SK-N-SH treated with all-trans-retinoic acid at 6 μM for 48 hours (cell line): ENCODE results near the gene CDC26.

ENCODE experiments used
- CSDC2 ChIP-seq: fragments of 250-450 bp; sonication (Bioruptor Pico); IDR thresholded peaks from 2 replicates; pipeline ENCODE4 v1.5.0; 2020; ENCODE audit warnings: mild to moderate bottlenecking, moderate library complexity
- ZFP3 ChIP-seq: fragments of 250-450 bp; sonication (Bioruptor Pico); IDR thresholded peaks from 2 replicates; pipeline ENCODE4 v1.5.0; 2020; ENCODE audit warnings: mild to moderate bottlenecking, moderate library complexity
- ZFP30 ChIP-seq: fragments of 450-650 bp; formaldehyde crosslinking; IDR thresholded peaks from 2 replicates; pipeline ENCODE4 v1.5.0; 2022; ENCODE audit warnings: mild to moderate bottlenecking, moderate library complexity
- ZNF70 ChIP-seq: fragments of 450-650 bp; formaldehyde crosslinking; IDR thresholded peaks from 2 replicates; pipeline ENCODE4 v1.5.0; 2020; ENCODE audit warnings: mild to moderate bottlenecking, moderate library complexity
- TF ChIP-seq, protein P1 (sequence below): fragments of 250-450 bp; sonication (Bioruptor Pico); IDR thresholded peaks from 2 replicates; pipeline ENCODE4 v1.5.1; 2020; ENCODE audit warnings: low read depth, mild to moderate bottlenecking, moderate library complexity
- TF ChIP-seq, protein P2 (sequence below): fragments of 250-450 bp; sonication (Bioruptor Pico); IDR thresholded peaks from 2 replicates; pipeline ENCODE4 v1.8.0; 2020; ENCODE audit warnings: mild to moderate bottlenecking, moderate library complexity, borderline replicate concordance

DNA sequence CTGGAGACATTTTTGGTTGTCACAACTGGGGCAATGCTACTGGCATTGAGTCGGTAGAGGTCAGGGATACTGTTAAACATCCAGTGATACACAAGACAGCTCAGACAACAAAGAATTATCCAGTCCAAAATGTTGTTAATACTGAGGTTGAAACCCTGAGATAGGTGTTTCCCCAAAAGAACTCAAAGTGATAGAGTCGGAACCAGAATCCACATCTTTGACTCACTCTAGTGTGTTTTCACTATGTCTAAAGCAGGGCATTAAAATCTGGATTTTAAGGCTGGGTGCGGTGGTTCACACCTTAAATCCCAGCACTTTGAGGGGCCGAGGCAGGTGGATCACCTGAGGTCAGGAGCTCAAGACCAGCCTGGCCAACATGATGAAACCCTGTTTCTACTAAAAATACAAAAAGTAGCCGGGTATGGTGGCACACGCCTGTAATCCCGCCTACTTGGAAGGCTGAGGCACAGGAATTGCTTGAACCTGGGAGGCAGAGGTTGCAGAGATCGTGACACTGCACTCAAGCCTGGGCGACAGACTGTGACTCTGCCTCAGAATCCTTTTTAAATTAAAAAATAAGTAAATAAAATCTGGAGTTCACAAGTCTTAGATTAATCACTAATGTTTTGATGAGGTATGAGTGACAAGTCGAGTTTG is 37.0 kb downstream of the CDC26 start:
- TF ChIP-seq CSDC2 (CRISPR knock-in tag): no peak
- no peak for TF ChIP-seq ZNF70 (CRISPR knock-in tag)
- TF ChIP-seq, protein P1, sequence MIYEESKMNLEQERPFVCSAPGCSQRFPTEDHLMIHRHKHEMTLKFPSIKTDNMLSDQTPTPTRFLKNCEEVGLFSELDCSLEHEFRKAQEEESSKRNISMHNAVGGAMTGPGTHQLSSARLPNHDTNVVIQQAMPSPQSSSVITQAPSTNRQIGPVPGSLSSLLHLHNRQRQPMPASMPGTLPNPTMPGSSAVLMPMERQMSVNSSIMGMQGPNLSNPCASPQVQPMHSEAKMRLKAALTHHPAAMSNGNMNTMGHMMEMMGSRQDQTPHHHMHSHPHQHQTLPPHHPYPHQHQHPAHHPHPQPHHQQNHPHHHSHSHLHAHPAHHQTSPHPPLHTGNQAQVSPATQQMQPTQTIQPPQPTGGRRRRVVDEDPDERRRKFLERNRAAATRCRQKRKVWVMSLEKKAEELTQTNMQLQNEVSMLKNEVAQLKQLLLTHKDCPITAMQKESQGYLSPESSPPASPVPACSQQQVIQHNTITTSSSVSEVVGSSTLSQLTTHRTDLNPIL: no peak
- TF ChIP-seq, protein P2, sequence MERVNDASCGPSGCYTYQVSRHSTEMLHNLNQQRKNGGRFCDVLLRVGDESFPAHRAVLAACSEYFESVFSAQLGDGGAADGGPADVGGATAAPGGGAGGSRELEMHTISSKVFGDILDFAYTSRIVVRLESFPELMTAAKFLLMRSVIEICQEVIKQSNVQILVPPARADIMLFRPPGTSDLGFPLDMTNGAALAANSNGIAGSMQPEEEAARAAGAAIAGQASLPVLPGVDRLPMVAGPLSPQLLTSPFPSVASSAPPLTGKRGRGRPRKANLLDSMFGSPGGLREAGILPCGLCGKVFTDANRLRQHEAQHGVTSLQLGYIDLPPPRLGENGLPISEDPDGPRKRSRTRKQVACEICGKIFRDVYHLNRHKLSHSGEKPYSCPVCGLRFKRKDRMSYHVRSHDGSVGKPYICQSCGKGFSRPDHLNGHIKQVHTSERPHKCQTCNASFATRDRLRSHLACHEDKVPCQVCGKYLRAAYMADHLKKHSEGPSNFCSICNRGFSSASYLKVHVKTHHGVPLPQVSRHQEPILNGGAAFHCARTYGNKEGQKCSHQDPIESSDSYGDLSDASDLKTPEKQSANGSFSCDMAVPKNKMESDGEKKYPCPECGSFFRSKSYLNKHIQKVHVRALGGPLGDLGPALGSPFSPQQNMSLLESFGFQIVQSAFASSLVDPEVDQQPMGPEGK (CRISPR knock-in tag): no peak
- no peak for TF ChIP-seq ZFP3
- TF ChIP-seq ZFP30: no peak
